ENCODE data around the gene ATPAF2. TPM values are rescaled to one million over a fixed set of nuclear protein-coding genes. Genes with fewer than 3 reads are reported as not detected.

ATPAF2 gene
- total and polyA plus RNA-seq, 2 experiments from 2014 or later: 17.0 to 21.9 TPM

- no peaks in the 10 kb centered on the region for H3K27me3 ChIP-seq (replicated peaks; ENCODE audit: insufficient read depth)
- in situ Hi-C loops (cut with MboI): loop anchor here (10.0 kb wide), 1 partner anchor 126 kb away; no protein-coding TSS in a partner anchor
- H3K4me1 ChIP-seq (ENCODE audit: insufficient read depth): peaks cover 9% of the 10 kb centered on the region
- no peak overlapping the region for H3K27ac ChIP-seq
- no peaks in the 10 kb centered on the region for H4K20me1 ChIP-seq (ENCODE audit: insufficient read depth)
- no peak for DNase-seq
- WGBS, 2 experiments (ENCODE audit: low coverage in 1 of 2, low lambda C conversion rate in 2 of 2, missing lambda C conversion rate in 2 of 2): 96 to 99% methylated on average over 6 of the region's 6 CpGs
- no peak overlapping the region for H2AFZ ChIP-seq
- H3K9ac ChIP-seq: no peak overlapping the region
- H3K4me3 ChIP-seq: no peak overlapping the region
- H3F3A ChIP-seq (ENCODE audit: insufficient read depth): peaks cover 2% of the 10 kb centered on the region; the same call in 1 of the 2 replicates
- H3K9me2 ChIP-seq (ENCODE audit: insufficient read depth): no peaks in the 10 kb centered on the region
- H3K36me3 ChIP-seq (ENCODE audit: low read depth): no peaks in the 10 kb centered on the region
- H3K4me2 ChIP-seq (ENCODE audit: unreplicated experiment): no peak overlapping the region
- H3K79me2 ChIP-seq (ENCODE audit: insufficient read depth): no peaks in the 10 kb centered on the region
- no peaks in the 10 kb centered on the region for H3K9me3 ChIP-seq (ENCODE audit: low read depth)
- TF ChIP-seq EZH2 (IDR thresholded peaks at IDR 0.05; ENCODE audit: insufficient read depth, poor library complexity, severe bottlenecking) (no peak), EZH2phosphoT487 (IDR thresholded peaks at IDR 0.05; ENCODE audit: insufficient read depth, low read depth) (no peak)
Observed at GRCh38 chr17:18020971-18021370, 18.0 kb downstream of the ATPAF2 start.

DNA sequence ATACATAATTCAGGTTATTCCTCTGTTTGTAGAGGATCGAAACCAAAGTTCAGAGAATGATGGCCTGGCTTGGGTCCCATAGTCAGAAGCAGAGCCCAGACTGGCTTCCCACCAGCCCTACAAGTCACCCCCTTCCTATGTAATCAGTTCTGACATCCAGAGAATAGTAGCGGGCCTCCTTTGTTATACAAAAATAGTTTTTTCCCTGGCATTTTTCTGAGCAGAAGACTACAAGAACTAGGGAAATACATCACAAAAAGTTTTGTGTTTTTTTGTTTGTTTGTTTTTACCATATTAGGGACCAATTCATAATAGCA lies 19.2 kb downstream of the ATPAF2 start:
- Histone ChIP-seq H3K36me3 (ENCODE audit: low read depth) (no peaks in the 10 kb centered on the region), H3K9me2 (ENCODE audit: insufficient read depth) (no peaks in the 10 kb centered on the region), H3K4me2 (ENCODE audit: unreplicated experiment) (no peak overlapping the region), H3K9ac (no peak overlapping the region), H3K9me3 (ENCODE audit: low read depth) (no peaks in the 10 kb centered on the region), H4K20me1 (ENCODE audit: insufficient read depth) (no peaks in the 10 kb centered on the region), H3K4me1 (ENCODE audit: insufficient read depth) (no peaks in the 10 kb centered on the region; the same call in 1 of the 2 replicates), H2AFZ (no peak overlapping the region), H3K27ac (no peak overlapping the region), H3K27me3 (replicated peaks; ENCODE audit: insufficient read depth) (no peaks in the 10 kb centered on the region), H3K79me2 (ENCODE audit: insufficient read depth) (no peaks in the 10 kb centered on the region), H3K4me3 (no peak overlapping the region), H3F3A (ENCODE audit: insufficient read depth) (no peaks in the 10 kb centered on the region)
- in situ Hi-C loops (cut with MboI): loop anchor here (10.0 kb wide), 1 partner anchor 125 kb away; no protein-coding TSS in a partner anchor
- DNase-seq: no peak
- 69 to 77% methylated on average over 2 of the region's 2 CpGs for WGBS, 2 experiments (ENCODE audit: low coverage in 1 of 2, low lambda C conversion rate in 2 of 2, missing lambda C conversion rate in 2 of 2)
- TF ChIP-seq EZH2phosphoT487 (IDR thresholded peaks at IDR 0.05; ENCODE audit: insufficient read depth, low read depth): no peak
- TF ChIP-seq EZH2 (IDR thresholded peaks at IDR 0.05; ENCODE audit: insufficient read depth, poor library complexity, severe bottlenecking): no peak

GRCh38 chr17:18018411-18018921 lies 20.5 kb downstream of the ATPAF2 start:
- no peaks in the 10 kb centered on the region for H3K9me3 ChIP-seq (ENCODE audit: low read depth)
- H3K36me3 ChIP-seq (ENCODE audit: low read depth): no peaks in the 10 kb centered on the region
- no peak for TF ChIP-seq EZH2phosphoT487 (IDR thresholded peaks at IDR 0.05; ENCODE audit: insufficient read depth, low read depth)
- TF ChIP-seq EZH2 (IDR thresholded peaks at IDR 0.05; ENCODE audit: insufficient read depth, poor library complexity, severe bottlenecking): no peak
- no peaks in the 10 kb centered on the region for H4K20me1 ChIP-seq (ENCODE audit: insufficient read depth)
- H3K27me3 ChIP-seq (replicated peaks; ENCODE audit: insufficient read depth): no peaks in the 10 kb centered on the region
- no peaks in the 10 kb centered on the region; the same call in 1 of the 2 replicates for H3K4me1 ChIP-seq (ENCODE audit: insufficient read depth)
- DNase-seq: no peak
- WGBS, 2 experiments (ENCODE audit: low coverage in 1 of 2, low lambda C conversion rate in 2 of 2, missing lambda C conversion rate in 2 of 2): 94 to 95% methylated on average over 15 of the region's 15 CpGs
- in situ Hi-C loops (cut with MboI): no loop called here
- H2AFZ ChIP-seq: no peak overlapping the region
- no peaks in the 10 kb centered on the region for H3F3A ChIP-seq (ENCODE audit: insufficient read depth)
- no peaks in the 10 kb centered on the region for H3K79me2 ChIP-seq (ENCODE audit: insufficient read depth)
- no peaks in the 10 kb centered on the region for H3K9me2 ChIP-seq (ENCODE audit: insufficient read depth)
- H3K4me3 ChIP-seq: no peak overlapping the region
- H3K4me2 ChIP-seq (ENCODE audit: unreplicated experiment): no peak overlapping the region
- no peak overlapping the region for H3K27ac ChIP-seq
- H3K9ac ChIP-seq: no peak overlapping the region

DNA sequence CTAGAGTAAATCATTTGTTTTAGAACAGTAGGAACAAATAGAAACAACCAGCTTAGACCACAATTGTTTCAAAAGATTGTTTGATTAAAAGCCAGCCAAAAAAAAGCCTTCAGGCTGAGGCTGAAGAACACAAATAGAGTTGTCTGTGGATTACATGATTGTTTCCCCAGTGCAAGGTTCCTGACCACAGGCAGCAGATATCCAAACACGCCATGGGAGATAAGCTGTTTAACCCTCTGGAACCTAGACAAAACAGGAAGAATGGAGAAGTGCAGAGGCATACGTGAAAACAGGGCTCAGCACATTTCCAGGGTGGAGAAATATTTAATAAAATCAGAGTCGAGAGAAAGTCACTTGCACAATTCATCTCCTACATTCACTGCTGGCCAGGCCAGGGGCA lies 21.0 kb downstream of the ATPAF2 start:
- Histone ChIP-seq H2AFZ (no peak overlapping the region), H3K4me2 (ENCODE audit: unreplicated experiment) (no peak overlapping the region), H3K9me2 (ENCODE audit: insufficient read depth) (no peaks in the 10 kb centered on the region), H3F3A (ENCODE audit: insufficient read depth) (no peaks in the 10 kb centered on the region), H4K20me1 (ENCODE audit: insufficient read depth) (no peaks in the 10 kb centered on the region), H3K9ac (no peak overlapping the region), H3K79me2 (ENCODE audit: insufficient read depth) (no peaks in the 10 kb centered on the region), H3K9me3 (ENCODE audit: low read depth) (no peaks in the 10 kb centered on the region), H3K27me3 (replicated peaks; ENCODE audit: insufficient read depth) (no peaks in the 10 kb centered on the region), H3K27ac (no peak overlapping the region), H3K36me3 (ENCODE audit: low read depth) (no peaks in the 10 kb centered on the region), H3K4me1 (ENCODE audit: insufficient read depth) (no peaks in the 10 kb centered on the region; the same call in 1 of the 2 replicates), H3K4me3 (no peak overlapping the region)
- DNase-seq: no peak
- WGBS, 2 experiments (ENCODE audit: low coverage in 1 of 2, low lambda C conversion rate in 2 of 2, missing lambda C conversion rate in 2 of 2): 71 to 72% methylated on average over 3 of the region's 3 CpGs
- in situ Hi-C loops (cut with MboI): no loop called here
- TF ChIP-seq EZH2 (IDR thresholded peaks at IDR 0.05; ENCODE audit: insufficient read depth, poor library complexity, severe bottlenecking) (no peak), EZH2phosphoT487 (IDR thresholded peaks at IDR 0.05; ENCODE audit: insufficient read depth, low read depth) (no peak)

- TF ChIP-seq EZH2 (IDR thresholded peaks at IDR 0.05; ENCODE audit: insufficient read depth, poor library complexity, severe bottlenecking) (no peak), EZH2phosphoT487 (IDR thresholded peaks at IDR 0.05; ENCODE audit: insufficient read depth, low read depth) (no peak)
- no peaks in the 10 kb centered on the region for H3K9me3 ChIP-seq (ENCODE audit: low read depth)
- no peaks in the 10 kb centered on the region; the same call in 1 of the 2 replicates for H3K4me1 ChIP-seq (ENCODE audit: insufficient read depth)
- H3K27ac ChIP-seq: no peak overlapping the region
- no peaks in the 10 kb centered on the region for H3F3A ChIP-seq (ENCODE audit: insufficient read depth)
- no peak overlapping the region for H3K4me3 ChIP-seq
- no peak overlapping the region for H3K4me2 ChIP-seq (ENCODE audit: unreplicated experiment)
- in situ Hi-C loops (cut with MboI): no loop called here
- WGBS, 2 experiments (ENCODE audit: low coverage in 1 of 2, low lambda C conversion rate in 2 of 2, missing lambda C conversion rate in 2 of 2): 94 to 97% methylated on average over 12 of the region's 12 CpGs
- H4K20me1 ChIP-seq (ENCODE audit: insufficient read depth): no peaks in the 10 kb centered on the region
- H3K79me2 ChIP-seq (ENCODE audit: insufficient read depth): no peaks in the 10 kb centered on the region
- no peaks in the 10 kb centered on the region for H3K36me3 ChIP-seq (ENCODE audit: low read depth)
- DNase-seq: no peak
- no peak overlapping the region for H3K9ac ChIP-seq
- no peak overlapping the region for H2AFZ ChIP-seq
- H3K9me2 ChIP-seq (ENCODE audit: insufficient read depth): no peaks in the 10 kb centered on the region
- H3K27me3 ChIP-seq (replicated peaks; ENCODE audit: insufficient read depth): no peaks in the 10 kb centered on the region
Observed at GRCh38 chr17:18016426-18016825, 22.5 kb downstream of the ATPAF2 start.

Measured in GM23248 (cell line).